Kidney epithelial cell (primary cell): ENCODE results near the gene CEP250. TPM values are rescaled to one million over a fixed set of nuclear protein-coding genes. Genes with fewer than 3 reads are reported as not detected.
"Not testable (repeated sequence)": the region's sequence is repeated elsewhere in the genome, so short reads cannot be mapped to it uniquely, and the experiment has no call there.

Experiments used
- DNase-seq: peaks from one replicate; pipeline ENCODE4 v3.0.0-alpha.2; 2010; ENCODE audit warnings: low read depth
- H3K27me3 ChIP-seq: 2 replicates; pipeline ENCODE4 v1.6.0; 2011; ENCODE audit warnings: low read length; ENCODE audit not compliant: control insufficient read depth, insufficient read depth
- H3K36me3 ChIP-seq: 2 replicates; pipeline ENCODE4 v1.5.1; 2011; ENCODE audit warnings: low read length; ENCODE audit not compliant: control insufficient read depth, insufficient read depth
- H3K4me3 ChIP-seq: 2 replicates; pipeline ENCODE4 v1.5.1; 2011; ENCODE audit warnings: low read depth, mild to moderate bottlenecking, control low read depth, low read length
- total RNA-seq: library from RNA; depleted of rRNA; stranded (reverse); fragments of >200 nt; gene quantifications from 2 replicates; pipeline ENCODE4 v1.2.3, GENCODE V29; 2015
- TF ChIP-seq, protein P1 (sequence below): IDR thresholded peaks from 2 replicates; pipeline ENCODE4 v1.5.1; 2011; ENCODE audit warnings: mild to moderate bottlenecking, moderate library complexity, low read length, control low read depth, inconsistent platforms; ENCODE audit not compliant: insufficient read depth, poor library complexity, severe bottlenecking

The CEP250 gene
- total RNA-seq, 1 donor from 2014 or later: 65.3 TPM

DNA sequence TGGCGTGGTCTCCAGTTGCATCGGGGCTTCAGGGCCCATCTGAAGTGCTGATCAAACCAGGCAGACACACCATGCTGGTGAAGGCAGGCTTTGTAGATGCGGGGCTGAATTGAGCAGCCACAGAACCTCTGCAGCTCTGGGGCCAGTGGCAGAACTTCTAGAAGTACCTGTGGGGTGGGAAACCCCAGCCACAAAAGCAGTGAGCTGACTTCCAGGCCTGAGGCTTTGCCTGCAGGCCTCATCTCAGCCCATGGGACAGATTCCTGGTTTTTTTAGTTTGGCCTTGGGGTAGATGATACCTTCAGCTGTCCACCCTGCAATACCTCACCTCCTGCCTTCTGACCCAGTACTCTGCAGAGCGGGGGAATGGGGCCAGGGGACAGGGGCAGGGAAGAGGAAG lies 59.9 kb downstream of the CEP250 start:
- TF ChIP-seq, protein P1, sequence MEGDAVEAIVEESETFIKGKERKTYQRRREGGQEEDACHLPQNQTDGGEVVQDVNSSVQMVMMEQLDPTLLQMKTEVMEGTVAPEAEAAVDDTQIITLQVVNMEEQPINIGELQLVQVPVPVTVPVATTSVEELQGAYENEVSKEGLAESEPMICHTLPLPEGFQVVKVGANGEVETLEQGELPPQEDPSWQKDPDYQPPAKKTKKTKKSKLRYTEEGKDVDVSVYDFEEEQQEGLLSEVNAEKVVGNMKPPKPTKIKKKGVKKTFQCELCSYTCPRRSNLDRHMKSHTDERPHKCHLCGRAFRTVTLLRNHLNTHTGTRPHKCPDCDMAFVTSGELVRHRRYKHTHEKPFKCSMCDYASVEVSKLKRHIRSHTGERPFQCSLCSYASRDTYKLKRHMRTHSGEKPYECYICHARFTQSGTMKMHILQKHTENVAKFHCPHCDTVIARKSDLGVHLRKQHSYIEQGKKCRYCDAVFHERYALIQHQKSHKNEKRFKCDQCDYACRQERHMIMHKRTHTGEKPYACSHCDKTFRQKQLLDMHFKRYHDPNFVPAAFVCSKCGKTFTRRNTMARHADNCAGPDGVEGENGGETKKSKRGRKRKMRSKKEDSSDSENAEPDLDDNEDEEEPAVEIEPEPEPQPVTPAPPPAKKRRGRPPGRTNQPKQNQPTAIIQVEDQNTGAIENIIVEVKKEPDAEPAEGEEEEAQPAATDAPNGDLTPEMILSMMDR: no peak
- Histone ChIP-seq H3K4me3 (no peak overlapping the region), H3K27me3 (no peaks in the 10 kb centered on the region), H3K36me3 (peaks cover 2% of the 10 kb centered on the region)
- DNase-seq: no peak

DNA sequence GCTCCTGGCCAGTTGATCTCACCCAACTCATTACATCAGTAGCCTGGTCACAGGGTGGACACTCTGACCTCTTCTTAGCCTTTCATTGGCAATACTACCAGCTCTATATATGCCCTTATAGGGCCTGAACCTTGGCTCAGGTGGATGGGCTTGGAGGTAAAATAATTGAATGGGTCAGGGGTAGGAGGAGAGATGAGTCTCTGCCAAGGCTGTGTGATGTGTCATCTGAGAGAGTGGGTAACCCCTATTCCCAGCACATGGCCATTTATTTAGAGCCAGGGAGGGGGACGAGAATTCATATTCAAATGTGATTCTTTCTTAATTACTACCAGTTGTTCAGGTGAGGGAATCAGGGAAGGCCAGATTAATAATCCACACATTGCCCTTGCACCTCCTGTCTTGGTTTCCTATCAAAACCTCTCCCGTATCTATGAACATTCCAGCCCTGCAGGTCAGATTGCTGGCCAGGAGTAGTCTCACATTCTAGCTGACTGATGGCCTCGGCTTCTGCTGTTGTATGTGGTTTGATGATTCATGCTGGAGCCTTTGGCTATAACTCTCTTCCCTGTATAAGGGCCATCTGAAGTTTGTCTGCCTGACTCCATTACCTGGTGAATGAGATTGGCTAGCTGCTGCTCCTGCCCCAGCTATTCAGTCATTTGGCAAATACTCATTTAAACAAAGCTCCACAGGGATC lies 60.7 kb downstream of the CEP250 start:
- Histone ChIP-seq H3K36me3 (peaks cover 2% of the 10 kb centered on the region), H3K4me3 (no peak overlapping the region), H3K27me3 (no peaks in the 10 kb centered on the region)
- TF ChIP-seq, protein P1: no peak
- DNase-seq: peak; percentile 74

DNA sequence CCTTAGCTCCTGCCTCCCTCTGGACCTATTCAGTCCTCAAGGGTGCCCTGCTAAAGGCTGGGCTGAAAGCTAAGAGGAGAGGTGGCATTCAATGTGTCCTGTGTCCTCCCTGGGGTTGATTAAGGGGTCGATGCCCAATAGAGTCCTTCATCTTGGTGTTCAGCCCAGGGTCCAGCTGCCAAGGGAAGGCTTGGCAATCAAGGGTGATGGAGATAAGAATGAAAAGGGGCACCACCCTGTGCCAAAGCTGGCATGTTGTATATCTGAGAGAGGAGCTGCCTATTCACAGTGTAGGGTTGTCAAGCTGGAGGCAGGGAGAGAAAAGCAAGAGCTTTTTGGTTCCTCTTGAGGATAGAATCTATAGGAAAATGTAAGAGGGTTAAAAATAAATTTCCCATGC lies 61.7 kb downstream of the CEP250 start:
- TF ChIP-seq, protein P1: no peak
- Histone ChIP-seq H3K27me3 (no peaks in the 10 kb centered on the region), H3K36me3 (peaks cover 2% of the 10 kb centered on the region), H3K4me3 (no peak overlapping the region)
- no peak for DNase-seq

- H3K27me3 ChIP-seq, DNase-seq, H3K4me3 ChIP-seq, H3K36me3 ChIP-seq: not testable (repeated sequence)
Observed at GRCh38 chr20:35517767-35518166, 62.4 kb downstream of the CEP250 start.

DNA sequence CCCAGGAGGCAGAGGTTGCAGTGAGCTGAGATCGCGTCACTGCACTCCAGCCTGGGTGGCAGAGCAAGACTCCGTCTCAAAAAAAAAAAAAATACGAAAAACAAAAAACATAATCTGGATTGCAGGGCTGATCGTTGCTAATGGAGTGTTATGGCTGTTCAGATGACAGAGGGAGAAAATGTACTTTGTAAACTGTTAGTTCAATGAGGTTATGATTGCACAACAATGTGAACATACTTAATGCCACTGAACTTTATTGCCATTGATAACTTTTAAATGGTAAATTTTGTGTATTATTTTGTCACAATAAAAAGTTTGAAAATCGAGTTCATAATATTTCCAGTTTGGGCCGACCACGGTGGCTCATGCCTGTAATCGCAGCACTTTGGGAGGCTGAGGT lies 63.6 kb downstream of the CEP250 start:
- H3K4me3 ChIP-seq: no peak overlapping the region
- no peaks in the 10 kb centered on the region for H3K27me3 ChIP-seq
- no peak for DNase-seq
- TF ChIP-seq, protein P1: no peak
- no peaks in the 10 kb centered on the region for H3K36me3 ChIP-seq

- Histone ChIP-seq H3K27me3 (no peaks in the 10 kb centered on the region), H3K4me3 (no peak overlapping the region), H3K36me3 (no peaks in the 10 kb centered on the region)
- no peak for DNase-seq
- TF ChIP-seq, protein P1: peak; percentile 42
Observed at GRCh38 chr20:35523298-35523888, 68.0 kb downstream of the CEP250 start.
